ENCODE results near the gene EXOSC6. TPM values are rescaled to one million over a fixed set of nuclear protein-coding genes. Genes with fewer than 3 reads are reported as not detected.
A peak's percentile ranks its signal among the peaks of the same experiment; 100 is the strongest.
"Not testable (repeated sequence)": the region's sequence is repeated elsewhere in the genome, so short reads cannot be mapped to it uniquely, and the experiment has no call there.

Gene EXOSC6
- total RNA-seq, 1 donor from 2014 or later: 33.4 TPM

DNA sequence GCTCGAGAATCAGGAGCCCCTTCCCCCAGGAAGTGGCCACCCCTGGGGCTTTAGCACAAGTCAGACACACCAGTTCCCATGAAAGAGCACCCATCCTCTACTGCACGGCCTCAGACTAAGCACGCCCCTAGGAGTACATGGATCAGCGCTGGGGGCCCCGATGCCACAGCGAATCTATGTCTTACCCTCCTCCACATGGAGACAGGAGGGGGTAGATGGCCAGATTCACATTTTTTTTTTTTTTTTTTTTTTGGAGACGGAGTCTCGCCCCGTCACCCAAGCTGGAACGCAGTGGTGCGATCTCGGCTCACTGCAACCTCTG is 3.2 kb upstream of the EXOSC6 start:
- no peak for DNase-seq (ENCODE audit: low read depth)

DNA sequence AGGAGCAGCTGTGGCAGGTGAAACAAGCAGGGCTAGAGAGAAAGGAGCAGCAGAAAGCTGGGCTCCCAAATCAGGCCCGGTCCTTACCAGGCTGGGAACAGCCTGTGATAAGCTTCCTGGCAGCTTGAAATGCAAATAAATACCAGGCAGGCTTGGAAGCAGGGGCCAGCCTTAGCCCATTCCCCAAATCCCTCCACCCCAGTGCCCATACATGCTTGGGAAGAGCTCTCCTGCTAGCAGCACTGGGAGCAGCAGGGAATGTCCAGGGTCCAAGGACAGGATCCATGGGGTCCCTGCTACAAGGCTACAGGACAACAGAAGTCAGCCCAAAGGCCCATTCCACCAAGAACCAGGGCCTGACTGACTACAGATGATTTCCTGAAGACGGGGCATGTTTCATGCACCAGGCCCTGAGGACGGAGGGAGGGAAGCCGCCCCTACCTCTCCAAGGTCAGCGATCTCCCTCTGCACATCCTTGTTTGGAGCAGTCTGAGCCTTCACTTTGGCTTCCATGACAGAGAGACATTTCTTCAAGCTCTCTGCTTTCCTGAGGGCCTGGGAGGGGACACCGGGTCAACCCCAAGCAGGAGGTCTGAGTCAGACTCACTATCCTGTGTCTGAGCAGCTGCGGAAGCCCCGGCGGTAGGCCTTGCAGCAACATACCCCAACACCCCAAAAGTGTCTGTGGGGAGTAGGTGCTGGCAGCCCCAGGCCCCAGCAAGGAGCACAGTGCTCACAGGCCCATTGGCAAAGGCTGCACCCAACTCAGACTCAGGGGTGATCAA is 2.6 kb upstream of the EXOSC6 start:
- peak; percentile 18 for DNase-seq (ENCODE audit: low read depth)

DNA sequence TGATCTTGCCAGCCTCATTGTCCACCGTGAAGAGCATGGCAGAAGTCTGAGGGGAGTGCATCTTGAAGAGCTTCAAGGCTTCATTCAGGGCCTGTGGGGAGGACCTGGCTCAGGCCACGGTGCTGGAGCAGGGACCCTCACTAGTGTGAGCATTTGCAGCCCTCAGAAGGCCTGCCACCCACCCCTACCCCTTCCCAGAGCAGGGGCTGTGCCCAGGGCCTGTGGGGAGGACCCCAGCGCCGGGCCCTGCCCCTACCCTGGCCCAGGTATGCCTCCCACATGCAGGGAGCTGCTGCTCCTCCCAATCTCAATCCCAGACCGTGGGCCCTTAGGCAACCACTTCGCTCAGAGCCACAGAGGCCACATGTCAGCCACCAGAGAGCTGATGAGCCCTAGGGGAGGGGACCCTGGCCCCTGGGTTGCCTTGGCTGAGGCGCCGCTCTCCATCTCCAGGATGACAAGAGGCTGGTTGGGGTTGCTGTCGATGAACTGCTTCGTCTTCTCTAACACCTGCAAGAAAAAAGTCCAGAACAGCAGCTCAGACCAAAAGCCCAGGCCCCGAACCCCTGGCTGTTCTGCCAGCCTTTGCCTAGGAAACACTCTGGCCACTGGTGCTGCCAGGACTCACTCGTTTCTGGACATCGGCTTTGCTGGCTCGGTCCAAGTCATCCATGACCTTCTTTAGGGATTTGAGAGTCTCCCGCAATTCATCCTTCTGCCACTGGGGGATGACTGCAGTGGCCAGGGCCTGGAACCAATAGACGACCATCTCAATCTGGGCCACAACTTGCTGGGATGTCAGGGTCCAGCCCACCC is 1.8 kb upstream of the EXOSC6 start:
- DNase-seq (ENCODE audit: low read depth): peak; percentile 46

DNA sequence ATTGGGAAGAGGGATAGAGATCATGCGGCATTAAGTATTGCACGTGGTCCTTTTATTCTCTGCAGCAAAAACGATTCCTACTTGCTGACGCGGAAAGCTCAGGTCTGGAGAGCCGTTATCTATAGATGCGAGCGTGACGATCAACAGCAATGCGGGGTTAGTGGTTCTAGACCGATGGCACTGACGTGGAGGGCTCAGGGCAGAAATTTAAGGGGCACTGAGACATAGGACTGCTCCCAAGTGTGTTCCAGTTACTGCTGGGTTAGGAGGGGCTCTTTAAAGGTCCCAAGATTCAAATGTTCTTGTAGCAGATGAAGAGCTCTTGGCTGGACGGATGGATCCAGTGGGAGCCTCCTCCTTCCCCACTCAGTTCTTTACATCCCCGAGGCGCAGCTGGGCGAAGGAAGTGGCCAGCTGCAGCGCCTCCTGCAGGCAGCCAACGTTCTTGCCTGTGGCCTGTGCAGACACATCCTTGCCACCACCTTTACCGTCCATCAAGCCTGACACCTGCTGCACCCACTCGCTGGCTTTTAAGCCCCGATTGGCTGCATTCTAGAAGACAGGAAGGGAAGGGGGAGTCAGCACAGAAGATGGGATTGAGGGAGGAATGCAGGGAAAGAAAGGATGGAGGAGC is 732 bp upstream of the EXOSC6 start:
- no peak for DNase-seq (ENCODE audit: low read depth)

DNA sequence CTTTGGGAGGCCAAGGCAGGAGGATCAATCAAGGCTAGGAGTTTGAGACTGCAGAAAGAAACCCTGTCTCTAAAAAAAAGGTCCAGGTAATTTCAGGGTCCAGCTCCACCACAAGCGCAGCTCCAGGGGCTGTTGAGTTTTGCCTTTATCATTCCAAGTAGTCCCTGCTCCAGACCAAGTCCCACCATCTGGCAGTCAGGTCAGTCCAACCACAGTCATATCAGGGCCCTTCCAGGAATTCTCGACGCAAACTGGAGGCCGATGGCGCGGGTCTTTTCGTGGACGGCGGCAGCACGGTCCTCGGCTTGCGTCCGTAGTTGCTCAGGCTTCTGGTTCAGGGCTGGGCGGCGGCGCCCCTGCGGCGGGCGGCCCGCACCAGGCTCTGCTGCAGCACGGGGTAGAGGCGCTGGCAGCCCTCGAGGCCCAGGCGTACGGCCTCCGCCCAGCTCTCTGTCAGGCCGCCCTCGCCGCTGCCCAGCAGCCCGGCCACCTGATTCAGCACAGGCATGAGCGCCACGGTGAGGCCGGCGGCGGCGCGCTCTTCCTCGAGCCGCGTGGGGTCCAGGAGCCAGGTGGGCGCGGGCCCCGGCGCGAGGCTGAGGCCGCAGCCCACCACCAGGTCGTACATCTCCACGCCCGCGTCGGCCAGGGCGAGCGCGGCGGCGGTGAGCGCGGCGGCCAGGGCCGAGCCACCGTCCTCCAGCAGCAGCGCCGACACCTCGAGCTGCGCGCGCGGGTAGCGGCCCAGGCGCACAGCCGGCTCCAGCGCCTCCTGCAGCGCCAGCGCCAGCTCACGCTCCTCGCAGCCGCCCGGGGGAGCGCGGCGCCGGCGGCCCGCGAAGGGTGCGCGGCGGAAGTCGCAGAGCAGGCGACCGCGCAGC is 752 bp downstream of the EXOSC6 start:
- peak; percentile 56 for DNase-seq (ENCODE audit: low read depth)

DNA sequence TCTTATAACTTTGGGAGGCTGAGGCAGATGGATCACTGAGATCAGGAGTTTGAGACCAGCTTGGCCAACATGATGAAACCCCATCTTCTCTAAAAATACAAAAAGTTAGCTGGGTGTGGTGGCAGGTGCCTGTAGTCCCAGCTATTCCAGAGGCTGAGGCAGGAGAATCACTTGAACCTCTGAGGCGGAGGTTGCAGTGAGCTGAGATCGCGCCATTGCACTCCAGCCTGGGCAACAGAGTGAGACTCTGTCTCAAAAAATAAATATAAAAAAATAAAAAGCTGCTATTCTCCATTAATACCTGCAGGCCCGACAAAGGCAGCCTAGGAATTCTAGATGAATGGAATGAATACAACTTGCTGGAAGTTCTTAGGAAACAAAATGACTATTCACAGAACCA is 2.0 kb downstream of the EXOSC6 start:
- DNase-seq (ENCODE audit: low read depth): not testable (repeated sequence)

DNA sequence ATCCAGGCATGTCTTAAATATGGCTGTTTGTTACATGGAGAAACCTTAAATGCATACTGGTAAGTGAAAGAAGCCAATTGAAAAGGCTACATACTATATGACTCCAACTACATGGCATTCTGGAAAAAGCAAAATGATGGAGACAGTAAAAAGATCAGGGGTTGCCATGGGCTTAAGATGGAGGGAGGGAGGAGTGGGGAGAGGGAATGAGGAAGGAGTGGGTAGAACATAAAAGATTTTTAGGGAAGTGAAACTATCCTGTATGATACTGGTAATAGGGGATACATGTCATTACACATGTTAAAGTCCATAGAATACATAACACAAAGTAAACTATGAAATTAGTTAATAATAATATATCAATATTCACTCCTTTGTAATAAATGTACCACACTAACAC is 13.0 kb downstream of the EXOSC6 start:
- DNase-seq (ENCODE audit: low read depth): not testable (repeated sequence)

DNA sequence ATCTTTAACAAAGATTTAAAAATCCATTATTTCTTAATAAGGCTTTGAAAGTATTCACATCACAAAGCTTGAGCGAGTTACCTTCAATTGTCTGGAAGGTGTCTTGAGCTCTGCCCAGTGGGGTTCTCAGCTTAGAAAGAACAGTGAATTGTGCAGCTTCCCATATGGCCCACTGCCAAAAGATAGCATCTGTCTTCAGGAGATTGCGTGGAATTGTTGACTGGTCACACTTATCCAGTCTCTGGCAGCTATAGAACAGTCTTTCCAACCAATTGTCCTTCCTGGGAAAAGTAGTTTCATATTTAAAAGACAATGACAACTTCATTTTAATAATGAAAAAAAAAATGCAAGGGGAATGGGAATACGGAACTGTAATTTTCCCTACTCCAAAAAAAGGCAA is 19.9 kb downstream of the EXOSC6 start:
- not testable (repeated sequence) for DNase-seq (ENCODE audit: low read depth)

DNA sequence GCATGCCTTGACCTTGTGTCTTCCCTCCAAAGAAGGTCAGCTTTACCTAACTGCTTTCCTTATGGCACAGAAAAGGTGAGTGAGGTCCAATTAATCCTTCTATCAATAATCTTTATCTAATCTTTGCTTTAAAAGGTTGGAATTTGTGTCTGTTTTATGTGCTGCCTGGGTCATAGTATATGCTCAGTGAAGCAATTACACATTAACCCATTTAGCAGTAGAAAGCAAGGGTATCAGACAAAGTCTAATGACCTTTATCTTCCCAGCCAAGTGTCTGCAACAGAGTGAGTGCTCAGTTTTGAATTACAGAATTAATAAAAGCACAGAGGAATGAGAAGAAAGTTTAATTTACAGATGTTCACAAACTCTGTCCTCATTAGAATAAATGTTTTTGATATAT is 25.7 kb downstream of the EXOSC6 start:
- DNase-seq (ENCODE audit: low read depth): not testable (repeated sequence)

DNA sequence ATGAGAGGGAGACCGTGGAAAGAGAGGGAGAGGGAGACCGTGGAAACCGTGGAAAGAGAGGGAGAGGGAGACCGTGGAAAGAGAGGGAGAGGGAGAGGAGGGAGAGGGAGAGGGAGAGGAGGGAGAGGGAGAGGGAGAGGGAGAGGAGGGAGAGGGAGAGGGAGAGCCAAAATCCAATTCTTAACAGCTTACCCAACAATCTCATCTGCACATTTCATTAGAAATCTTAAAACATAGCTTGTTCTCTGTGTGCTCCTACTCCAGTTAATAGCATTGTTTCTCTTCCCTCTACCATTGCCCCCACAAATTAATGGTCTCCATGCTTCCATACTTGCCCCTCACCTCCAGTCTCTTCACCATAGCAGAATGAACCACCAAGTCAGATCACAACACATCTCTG is 26.3 kb downstream of the EXOSC6 start:
- DNase-seq (ENCODE audit: low read depth): not testable (repeated sequence)

DNA sequence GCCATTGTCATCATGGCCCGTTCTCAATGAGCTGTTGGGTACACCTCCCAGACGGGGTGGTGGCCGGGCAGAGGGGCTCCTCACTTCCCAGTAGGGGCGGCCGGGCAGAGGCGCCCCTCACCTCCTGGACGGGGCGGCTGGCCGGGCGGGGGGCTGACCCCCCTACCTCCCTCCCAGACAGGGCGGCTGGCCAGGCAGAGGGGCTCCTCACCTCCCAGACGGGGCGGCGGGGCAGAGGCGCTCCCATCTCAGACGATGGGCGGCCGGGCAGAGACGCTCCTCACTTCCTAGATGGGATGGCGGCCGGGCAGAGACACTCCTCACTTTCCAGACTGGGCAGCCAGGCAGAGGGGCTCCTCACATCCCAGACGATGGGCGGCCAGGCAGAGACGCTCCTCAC is 27.1 kb downstream of the EXOSC6 start:
- not testable (repeated sequence) for DNase-seq (ENCODE audit: low read depth)

DNA sequence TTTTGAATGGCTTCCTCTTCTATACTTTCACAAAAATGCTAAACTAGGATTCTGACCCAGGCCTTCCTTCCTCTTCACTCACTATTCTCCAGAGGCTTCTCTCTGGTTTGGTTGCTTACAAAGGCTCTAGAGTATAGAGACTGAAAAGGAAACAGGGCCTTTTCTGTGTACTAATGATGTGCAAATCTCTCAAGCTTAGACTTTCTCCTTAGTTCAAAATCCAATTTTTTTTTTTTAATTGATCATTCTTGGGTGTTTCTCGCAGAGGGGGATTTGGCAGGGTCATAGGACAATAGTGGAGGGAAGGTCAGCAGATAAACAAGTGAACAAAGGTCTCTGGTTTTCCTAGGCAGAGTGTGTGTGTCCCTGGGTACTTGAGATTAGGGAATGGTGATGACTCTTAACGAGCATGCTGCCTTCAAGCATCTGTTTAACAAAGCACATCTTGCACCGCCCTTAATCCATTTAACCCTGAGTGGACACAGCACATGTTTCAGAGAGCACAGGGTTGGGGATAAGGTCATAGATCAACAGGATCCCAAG is 27.7 kb downstream of the EXOSC6 start:
- DNase-seq (ENCODE audit: low read depth): not testable (repeated sequence)

DNA sequence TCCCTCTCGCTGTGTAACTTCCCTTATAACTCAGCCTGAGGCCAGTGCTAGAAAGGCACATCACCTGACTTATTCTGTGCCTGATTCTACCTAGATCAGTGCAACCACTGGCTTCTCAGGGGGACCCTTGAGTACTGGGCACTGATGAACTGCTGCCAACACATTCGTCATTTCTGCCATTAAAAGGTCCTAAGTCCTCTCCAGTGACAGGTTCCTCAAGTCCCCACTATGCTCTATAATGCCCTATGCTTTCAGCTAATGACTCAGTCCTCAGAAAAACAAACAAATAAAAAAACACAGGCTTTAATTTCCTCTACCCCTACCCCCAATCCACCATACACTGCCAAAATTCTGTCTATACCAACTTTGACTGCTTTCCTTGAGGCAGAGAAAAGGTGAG is 28.5 kb downstream of the EXOSC6 start:
- not testable (repeated sequence) for DNase-seq (ENCODE audit: low read depth)

DNA sequence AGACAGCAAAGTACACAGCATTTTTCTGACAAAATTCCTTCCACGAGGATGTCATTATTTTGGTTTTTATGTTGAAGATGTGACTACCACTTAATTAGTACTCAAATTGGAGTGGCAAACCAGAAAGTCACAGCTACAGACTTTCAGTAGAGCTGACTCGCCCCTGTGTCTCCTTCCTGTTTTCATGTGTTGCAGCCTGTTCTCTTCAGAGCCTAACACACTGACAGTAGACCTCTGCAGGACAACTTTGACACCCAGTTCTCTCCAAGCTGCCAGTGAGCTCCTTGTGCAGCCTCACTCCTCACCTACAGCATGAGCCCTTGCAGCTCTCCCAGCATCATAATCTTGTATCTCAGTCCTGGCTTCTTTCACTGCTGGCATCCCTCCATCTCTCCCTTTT is 29.2 kb downstream of the EXOSC6 start:
- DNase-seq (ENCODE audit: low read depth): not testable (repeated sequence)

DNA sequence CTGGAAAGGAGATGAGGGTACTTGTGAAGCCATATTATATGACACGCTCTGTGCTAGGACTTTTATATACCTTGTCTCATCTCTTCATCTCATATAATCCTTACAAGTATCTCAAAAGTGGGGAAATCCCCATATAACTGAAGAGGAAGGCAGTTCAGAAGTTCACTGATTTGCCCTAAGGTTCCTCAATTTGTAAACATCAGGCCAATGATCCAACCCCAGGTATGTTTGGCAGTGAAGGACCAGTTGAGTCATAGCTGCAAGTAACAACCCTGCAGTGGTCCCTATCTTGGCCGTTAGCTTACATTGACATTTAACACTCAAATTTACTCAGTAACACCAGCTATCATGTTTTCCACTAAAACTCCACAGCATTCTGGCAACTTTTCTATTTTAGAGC is 33.2 kb downstream of the EXOSC6 start:
- DNase-seq (ENCODE audit: low read depth): not testable (repeated sequence)

DNA sequence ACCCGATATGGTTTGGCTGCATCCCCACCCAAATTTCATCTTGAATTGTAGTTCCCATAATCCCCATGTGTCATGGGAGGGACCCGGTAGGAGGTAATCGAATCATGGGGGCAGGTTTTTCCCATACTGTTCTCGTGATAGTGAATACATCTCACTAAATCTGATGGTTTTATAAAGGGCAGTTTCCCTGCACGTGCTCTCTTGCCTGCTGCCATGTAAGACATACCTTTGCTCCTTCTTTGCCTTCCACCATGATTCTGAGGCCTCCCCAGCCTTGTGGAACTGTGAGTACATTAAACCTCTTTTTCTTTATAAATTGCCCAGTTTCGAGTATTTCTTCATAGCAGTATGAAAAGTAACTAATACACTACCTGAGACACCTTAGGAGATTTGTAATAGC is 45.4 kb downstream of the EXOSC6 start:
- DNase-seq (ENCODE audit: low read depth): not testable (repeated sequence)

DNA sequence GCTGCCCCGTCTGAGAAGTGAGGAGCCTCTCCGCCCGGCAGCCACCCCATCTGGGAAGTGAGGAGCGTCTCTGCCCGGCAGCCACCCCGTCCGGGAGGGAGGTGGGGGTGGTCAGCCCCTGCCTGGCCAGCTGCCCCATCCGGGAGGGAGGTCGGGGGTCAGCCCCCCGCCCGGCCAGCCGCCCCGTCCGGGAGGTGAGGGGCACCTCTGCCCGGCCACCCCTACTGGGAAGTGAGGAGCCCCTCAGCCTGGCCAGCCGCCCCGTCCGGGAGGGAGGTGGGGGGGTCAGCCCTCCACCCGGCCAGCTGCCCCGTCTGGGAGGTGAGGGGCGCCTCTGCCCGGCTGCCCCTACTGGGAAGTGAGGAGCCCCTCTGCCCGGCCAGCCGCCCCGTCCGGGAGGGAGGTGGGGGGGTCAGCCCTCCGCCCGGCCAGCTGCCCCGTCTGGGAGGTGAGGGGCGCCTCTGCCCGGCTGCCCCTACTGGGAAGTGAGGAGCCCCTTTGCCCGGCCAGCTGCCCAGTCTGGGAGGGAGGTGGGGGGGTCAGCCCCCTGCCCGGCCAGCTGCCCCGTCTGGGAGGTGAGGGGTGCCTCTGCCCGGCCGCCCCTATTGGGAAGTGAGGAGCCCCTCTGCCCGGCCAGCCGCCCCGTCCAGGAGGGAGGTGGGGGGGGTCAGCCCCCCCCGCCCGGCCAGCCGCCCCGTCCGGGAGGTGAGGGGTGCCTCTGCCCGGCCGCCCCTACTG is 46.9 kb downstream of the EXOSC6 start:
- DNase-seq (ENCODE audit: low read depth): not testable (repeated sequence)

DNA sequence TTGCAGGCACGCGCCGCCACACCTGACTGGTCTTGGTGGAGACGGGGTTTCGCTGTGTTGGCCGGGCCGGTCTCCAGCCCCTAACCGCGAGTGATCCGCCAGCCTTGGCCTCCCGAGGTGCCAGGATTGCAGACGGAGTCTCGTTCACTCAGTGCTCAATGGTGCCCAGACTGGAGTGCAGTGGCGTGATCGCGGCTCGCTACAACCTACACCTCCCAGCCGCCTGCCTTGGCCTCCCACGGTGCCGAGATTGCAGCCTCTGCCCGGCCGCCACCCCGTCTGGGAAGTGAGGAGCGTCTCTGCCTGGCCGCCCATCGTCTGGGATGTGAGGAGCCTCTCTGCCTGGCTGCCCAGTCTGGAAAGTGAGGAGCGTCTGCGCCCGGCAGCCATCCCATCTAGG is 47.7 kb downstream of the EXOSC6 start:
- DNase-seq (ENCODE audit: low read depth): not testable (repeated sequence)

DNA sequence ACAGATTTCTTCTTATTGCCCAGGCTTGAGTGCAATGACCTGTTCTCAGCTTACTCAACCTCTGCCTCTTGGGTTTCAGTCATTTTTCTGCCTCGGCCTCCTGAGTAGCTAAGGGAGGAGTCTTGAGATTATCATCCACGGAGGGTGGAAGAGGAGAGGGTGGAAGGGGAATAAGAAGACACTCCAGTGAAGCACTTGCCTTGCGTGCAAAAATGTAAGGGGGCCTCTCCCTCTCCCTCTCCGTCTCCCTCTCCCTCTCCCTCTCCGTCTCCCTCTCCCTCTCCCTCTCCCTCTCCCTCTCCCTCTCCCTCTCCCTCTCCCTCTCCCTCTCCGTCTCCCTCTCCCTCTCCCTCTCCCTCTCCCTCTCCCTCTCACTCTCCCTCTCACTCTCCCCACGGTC is 48.2 kb downstream of the EXOSC6 start:
- not testable (repeated sequence) for DNase-seq (ENCODE audit: low read depth)

DNA sequence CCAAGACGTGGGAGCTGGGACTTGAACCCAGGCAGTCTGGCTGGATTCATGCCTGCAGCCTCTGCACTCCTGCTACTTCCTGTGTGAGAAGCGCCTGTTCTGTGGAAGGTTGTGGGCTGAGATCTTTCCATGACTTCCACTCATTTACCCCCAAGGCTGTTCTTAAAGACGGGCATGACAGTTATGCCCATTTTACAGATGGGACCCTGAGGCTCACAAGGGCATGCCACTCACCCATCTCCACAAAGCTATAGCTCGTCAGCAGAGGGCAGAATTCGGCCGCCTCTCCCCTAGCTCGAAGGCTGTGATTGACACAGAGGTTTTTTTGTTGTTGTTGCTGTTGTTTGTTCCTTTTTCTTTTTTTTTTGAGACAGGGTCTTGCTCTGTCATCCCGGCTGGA is 51.7 kb downstream of the EXOSC6 start:
- not testable (repeated sequence) for DNase-seq (ENCODE audit: low read depth)
